Vagina (tissue), 2 donors: ENCODE data around the gene LMTK3.

Experiments
- POLR2A ChIP-seq, 2 donors: fragments of 450-650 bp; IDR thresholded peaks; one replicate each; pipeline ENCODE4 v1.6.1; 2017; ENCODE audit warnings: antibody characterized with exemption in 2 of 2, mild to moderate bottlenecking in 2 of 2, moderate library complexity in 2 of 2
- TF ChIP-seq, protein P1 (sequence below), 3 experiments: fragments of 450-650 bp in 2 of 3; fragments of 200-600 bp in 1 of 3; sonication (generic) in 1 of 3; IDR thresholded peaks; one replicate each; pipeline ENCODE4 v1.5.1; 2017 to 2019; ENCODE audit warnings: antibody characterized with exemption in 3 of 3, mild to moderate bottlenecking in 2 of 3, moderate library complexity in 2 of 3

- TF ChIP-seq, protein P1, sequence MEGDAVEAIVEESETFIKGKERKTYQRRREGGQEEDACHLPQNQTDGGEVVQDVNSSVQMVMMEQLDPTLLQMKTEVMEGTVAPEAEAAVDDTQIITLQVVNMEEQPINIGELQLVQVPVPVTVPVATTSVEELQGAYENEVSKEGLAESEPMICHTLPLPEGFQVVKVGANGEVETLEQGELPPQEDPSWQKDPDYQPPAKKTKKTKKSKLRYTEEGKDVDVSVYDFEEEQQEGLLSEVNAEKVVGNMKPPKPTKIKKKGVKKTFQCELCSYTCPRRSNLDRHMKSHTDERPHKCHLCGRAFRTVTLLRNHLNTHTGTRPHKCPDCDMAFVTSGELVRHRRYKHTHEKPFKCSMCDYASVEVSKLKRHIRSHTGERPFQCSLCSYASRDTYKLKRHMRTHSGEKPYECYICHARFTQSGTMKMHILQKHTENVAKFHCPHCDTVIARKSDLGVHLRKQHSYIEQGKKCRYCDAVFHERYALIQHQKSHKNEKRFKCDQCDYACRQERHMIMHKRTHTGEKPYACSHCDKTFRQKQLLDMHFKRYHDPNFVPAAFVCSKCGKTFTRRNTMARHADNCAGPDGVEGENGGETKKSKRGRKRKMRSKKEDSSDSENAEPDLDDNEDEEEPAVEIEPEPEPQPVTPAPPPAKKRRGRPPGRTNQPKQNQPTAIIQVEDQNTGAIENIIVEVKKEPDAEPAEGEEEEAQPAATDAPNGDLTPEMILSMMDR (IDR thresholded peaks at IDR 0.05): no peak
- no peak for TF ChIP-seq POLR2A (IDR thresholded peaks at IDR 0.05)
These were observed 9.2 kb downstream of the LMTK3 start for GRCh38 chr19:48502350-48503018.
